GM18861 (cell line): ENCODE data around the gene P3H4.

Experiments
- ATAC-seq: cut with Tn5 transposase; IDR thresholded peaks from one replicate; pipeline ENCODE4 v1.9.1; 2021; ENCODE audit not compliant: unreplicated experiment

The P3H4 gene

DNA sequence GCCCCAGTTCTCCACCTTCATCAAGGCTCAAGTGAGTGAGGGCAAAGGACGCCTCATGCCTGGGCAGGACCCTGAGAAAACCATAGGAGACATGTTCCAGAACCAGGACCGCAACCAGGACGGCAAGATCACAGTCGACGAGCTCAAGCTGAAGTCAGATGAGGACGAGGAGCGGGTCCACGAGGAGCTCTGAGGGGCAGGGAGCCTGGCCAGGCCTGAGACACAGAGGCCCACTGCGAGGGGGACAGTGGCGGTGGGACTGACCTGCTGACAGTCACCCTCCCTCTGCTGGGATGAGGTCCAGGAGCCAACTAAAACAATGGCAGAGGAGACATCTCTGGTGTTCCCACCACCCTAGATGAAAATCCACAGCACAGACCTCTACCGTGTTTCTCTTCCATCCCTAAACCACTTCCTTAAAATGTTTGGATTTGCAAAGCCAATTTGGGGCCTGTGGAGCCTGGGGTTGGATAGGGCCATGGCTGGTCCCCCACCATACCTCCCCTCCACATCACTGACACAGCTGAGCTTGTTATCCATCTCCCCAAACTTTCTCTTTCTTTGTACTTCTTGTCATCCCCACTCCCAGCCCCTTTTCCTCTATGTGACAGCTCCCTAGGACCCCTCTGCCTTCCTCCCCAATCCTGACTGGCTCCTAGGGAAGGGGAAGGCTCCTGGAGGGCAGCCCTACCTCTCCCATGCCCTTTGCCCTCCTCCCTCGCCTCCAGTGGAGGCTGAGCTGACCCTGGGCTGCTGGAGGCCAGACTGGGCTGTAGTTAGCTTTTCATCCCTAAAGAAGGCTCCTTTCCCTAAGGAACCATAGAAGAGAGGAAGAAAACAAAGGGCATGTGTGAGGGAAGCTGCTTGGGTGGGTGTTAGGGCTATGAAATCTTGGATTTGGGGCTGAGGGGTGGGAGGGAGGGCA lies 10.7 kb upstream of the P3H4 start:
- no peak for ATAC-seq

DNA sequence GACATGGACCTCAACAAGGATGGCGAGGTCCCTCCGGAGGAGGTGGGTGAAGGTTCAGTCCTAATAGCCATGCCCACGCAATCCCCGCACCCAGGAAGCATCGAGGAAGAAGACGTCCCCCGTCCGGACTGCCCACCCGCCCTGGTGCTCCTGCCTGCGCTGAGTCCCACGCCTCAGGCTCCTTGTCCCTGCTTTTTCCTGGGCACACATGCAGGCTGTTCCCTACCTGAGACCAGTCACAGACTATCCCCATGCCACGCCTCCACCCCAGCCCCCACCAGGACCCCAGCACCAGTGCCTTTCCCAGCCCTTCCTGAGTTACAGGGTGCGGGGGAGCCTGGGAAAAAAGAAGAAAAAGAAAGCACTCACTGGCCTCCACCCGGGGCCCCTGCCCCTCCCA lies 10.0 kb upstream of the P3H4 start:
- ATAC-seq: no peak

DNA sequence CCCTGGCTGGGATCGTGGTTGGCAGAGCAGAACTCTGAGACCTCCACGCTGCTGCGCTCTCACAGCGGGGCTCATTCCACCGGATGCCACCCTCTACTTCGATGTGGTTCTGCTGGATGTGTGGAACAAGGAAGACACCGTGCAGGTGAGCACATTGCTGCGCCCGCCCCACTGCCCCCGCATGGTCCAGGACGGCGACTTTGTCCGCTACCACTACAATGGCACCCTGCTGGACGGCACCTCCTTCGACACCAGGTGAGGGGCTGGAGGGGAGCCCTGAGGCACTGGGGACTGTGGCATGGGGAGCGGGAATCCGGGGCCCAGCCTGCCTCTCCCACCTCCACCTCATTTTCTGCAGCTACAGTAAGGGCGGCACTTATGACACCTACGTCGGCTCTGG lies 6.3 kb upstream of the P3H4 start:
- ATAC-seq: no peak

DNA sequence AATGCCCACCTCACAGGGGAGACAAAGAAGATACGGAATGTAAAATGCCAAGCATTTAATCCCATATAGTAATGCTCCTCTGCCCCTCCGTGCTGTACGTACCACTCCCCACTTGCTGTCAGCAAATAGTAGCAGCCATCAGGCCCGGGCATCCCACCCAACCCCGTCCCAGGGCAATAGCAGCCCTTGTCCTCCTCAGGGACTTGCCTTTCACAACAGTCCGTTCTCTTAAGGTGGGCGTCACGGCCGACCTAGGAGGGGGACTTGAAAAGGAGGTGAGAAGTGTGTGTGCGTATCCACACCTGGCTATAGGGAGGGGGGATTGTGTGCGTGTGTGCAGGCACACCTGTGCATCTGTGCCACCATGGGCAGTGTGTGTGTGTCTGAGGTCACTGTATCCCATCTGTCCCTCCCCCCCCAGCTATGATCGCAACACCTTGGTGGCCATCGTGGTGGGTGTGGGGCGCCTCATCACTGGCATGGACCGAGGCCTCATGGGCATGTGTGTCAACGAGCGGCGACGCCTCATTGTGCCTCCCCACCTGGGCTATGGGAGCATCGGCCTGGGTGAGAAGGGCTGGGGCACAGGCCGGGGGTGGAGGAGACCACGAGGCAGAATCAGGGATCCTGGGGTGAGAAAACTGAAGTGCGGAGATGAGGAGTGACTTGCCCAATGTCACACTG lies 5.0 kb upstream of the P3H4 start:
- ATAC-seq: no peak

DNA sequence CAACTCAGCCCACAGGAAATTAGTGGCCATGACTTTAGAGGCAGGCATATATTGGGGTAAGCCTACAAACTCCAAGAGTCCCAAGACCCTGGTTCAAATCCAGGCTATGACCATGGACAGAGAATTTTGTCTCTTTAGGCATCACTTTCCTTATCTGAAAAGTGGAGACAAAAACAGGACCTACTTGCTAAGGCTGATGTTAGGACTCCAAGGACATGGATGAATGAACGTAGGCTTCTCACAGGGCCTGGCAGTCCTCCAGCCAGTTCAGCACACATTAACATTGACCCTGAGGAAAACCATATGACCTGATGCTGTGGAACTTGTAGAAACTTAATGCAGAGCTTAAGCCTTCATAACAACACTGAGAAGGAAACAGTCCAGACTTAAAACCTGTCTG lies 2.4 kb upstream of the P3H4 start:
- ATAC-seq: no peak

DNA sequence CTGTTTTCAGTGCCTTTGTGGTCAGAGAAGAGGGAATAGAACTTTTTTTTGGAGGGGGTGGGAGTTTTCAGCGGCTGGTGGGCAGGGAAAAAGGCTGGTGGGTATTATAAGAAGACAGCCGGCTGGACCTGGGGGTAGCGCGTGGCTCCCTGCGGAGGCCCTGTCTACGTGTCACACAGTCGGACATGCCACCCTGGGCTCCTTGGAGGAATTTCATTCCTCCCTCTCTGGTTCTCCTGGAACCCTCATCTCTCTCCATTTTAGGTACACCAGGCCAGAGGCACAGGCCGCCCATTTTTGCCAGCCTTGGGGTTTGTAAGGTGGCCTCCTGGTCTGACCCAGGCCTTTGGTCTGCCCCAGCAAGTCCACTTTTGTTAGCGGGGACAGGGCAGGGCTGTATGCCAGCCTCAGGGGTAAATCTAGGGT lies 2.0 kb upstream of the P3H4 start:
- ATAC-seq: no peak

DNA sequence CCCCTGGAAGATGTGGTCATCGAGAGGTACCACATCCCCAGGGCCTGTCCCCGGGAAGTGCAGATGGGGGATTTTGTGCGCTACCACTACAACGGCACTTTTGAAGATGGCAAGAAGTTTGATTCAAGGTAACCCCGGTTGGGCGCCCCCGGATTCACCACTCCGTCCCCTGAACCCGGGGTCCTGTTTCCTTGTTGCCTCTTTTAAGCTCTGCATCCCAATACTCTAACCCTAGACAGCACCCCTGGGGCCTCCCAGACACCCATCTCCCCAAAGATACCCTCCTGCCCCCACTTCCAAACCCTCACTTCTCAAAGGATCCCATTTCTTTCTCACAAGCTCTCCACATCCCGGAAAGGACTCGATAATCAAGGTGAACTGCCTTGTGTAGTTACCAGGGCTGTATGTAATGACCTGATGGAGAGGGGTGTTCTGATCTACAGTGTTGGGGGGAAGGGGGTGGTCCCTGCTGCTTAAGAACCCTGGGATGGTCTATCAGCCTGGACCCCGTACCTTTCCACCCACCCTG lies 1.5 kb upstream of the P3H4 start:
- ATAC-seq: no peak

DNA sequence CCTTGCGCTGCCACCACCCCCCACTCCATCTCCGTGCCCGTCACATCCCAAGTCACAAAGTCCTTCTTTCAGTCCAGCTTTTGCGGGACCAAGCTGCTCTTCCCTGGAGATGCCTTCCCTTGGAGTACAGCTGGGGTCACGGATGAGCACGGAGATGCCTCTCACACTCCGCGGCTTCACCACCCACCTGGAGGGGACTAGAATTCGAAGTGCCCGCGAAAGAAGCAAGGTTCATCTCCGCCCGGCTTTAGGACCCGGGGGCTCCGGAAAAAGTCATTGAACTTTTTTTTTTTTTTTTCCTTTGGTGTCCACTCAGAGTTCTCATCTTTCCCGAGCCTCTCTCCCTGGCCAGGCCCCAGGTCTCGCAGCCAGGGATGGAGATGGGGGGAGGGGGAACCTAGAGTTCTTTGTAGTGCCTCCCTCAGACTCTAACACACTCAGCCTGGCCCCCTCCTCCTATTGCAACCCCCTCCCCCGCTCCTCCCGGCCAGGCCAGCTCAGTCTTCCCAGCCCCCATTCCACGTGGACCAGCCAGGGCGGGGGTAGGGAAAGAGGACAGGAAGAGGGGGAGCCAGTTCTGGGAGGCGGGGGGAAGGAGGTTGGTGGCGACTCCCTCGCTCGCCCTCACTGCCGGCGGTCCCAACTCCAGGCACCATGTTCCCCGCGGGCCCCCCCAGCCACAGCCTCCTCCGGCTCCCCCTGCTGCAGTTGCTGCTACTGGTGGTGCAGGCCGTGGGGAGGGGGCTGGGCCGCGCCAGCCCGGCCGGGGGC lies 817 bp upstream of the P3H4 start, which contains the start of gene FKBP10:
Gene FKBP10 (plus strand): TSS at position 624 of the 771 bp plus-strand sequence. CDS start 31 bp downstream, at position 655.
- no peak for ATAC-seq

DNA sequence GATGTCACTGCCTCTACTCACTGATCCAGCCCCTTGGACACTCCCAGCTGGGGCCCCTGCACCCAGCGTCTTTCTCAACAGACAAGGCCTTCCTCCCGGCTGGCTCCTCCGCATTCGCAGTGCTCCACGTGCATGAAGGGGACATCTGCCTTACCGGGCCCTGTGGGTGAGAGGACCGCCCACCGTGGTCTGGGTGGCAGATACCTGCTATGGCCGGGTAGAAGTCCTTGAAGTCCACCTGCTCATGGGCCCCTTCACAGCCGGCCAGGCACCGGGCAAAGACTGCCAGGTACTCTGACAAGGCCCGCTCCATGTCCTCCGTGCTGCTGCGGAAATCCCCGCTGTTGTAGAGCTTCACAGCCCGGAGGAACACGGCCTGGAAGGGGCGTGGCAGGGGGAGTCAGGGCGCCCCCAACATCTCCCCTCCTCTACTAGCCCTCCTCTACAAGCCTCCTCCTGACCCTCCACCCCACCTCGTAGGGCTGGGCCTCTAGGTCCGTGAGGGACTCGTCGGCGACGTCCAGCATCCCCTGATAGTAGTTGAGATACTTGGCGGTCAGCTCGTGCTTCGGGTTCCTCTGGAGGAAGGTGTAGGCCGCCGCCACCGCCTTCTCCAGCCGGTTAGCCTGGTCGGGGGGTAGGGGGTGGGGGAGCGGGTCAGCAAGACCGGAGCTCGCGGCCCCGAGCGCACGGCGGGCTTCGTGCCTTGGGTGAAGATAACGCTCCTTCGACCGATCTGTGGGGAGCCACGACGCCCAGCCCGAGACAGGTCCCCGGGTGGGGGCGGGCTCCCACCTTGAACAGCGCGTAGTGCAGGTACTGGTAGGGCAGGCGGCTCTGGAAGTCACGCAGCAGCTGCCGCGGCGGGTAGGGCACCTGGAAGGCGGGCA lies 845 bp downstream of the P3H4 start:
- no peak for ATAC-seq

DNA sequence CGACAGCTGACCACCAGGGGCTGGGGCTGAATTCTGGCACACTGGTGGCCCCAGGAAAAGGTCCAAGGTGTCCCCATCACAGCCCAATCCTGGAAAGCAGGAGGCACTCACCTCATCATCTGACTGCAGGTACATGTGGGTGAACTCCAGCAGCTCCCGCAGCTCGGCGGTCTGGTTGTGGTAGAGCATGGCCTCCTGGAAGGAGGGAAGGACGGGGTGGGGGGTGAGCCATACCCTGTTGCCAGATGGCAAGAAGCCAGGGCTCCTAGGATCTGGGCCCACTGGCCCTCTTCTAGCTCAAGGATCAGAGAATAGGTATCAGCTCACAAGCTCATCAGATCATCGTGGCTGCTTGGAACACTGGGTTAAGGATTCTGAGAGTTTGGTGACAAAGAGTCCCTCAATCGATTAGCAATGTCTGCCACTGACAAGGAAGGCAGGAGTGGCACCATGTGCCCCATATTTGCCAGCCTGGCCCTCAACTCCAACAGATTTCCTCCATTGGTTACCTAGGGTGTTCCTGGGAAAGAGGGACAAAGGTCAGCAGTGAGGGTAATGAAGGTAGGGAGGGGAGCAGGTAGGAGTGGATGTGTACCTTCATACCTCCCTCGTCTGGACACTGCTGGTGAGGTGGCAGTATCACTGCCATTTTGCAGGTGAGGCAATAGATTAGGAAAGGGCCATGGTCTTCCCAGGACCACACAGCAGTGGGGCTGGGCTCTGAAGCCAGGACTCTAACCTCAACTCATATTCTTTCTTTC lies 4.9 kb downstream of the P3H4 start:
- no peak for ATAC-seq

DNA sequence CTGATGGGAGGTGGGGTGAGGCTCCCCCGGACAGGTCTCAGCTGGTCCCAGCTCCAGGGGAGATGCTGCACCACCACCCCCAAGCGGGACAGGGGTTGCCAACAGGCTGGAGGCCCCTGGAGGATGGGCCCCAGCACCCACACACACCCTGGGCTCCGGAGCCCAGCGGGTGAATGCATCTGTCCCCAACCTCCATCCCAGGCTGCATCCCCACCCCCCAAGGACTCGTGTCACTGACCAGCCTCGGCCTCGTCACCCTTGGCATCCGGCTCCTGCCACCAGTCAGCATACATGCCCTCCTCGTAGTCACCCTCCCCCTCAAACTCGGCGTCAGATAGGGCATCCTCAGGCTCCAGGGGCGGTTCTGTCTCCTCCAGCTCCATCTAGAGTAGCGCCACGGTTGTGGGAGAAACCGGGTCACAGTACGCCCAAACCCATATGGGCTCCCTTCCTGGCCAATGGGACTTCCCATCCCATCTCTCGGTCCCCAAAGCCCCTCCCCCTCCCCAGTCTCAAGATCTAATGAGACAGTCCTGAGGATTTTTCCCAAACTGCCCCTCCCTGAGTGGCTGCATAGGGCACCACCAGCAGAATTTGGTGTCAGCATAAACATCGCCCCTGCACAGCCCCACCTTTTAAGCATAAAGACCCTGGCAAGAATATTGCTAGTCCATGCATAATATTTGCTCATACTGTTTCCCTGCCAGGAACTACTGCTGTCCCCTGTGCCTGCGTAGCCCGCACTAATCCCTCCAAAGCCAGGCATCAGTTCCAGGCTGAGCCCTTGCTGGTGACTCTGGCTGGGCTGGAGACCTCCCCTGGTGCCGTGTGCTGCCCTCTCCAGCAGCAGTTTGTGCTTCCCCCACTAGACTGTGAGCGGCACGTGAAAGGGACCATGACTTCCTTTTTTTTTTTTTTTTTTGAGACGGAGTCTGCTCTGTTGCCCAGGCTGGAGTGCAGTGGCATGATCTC lies 8.4 kb downstream of the P3H4 start:
- ATAC-seq: no peak

DNA sequence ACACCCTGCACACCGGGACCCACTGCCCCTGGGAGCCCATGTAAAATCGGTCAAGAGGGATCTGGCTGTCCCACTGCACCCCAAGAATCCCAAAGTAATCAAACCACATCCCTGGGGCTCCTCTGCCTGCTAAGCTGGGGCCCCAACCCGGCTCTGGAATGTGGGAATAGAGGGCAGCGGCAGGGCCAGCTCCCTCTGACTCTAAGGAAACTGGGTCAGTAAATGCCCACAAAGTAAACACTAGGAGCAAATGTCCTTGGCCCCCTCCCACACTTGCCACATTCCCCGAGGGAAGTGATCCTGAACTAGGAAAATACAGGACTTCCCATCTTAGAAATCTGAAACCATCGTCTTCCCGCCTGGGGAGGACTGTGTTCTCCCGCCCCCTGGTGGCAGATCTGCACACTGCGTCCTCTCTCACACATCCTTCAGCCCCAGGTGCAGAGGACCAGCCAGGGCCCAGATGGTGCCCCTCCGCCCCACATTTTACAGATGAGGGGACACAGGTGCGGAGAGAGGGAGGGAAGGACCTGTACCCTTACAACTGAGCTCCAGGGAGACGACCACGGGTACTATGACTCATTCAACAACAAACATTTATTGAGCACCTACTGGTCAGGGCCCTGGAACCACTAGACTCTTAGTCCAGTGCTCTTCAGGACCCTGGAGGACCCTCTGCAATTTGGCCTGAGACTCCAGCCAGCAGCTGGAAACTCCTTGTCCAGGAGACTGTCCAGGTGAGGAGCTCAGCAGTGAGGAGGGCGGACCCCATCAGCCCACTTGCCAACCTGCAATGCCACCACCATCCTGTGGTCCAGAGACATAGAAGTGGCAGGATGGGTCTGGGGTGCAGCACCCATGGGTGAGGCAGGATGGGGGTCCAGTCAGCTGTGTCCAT lies 10.1 kb downstream of the P3H4 start:
- ATAC-seq: no peak

DNA sequence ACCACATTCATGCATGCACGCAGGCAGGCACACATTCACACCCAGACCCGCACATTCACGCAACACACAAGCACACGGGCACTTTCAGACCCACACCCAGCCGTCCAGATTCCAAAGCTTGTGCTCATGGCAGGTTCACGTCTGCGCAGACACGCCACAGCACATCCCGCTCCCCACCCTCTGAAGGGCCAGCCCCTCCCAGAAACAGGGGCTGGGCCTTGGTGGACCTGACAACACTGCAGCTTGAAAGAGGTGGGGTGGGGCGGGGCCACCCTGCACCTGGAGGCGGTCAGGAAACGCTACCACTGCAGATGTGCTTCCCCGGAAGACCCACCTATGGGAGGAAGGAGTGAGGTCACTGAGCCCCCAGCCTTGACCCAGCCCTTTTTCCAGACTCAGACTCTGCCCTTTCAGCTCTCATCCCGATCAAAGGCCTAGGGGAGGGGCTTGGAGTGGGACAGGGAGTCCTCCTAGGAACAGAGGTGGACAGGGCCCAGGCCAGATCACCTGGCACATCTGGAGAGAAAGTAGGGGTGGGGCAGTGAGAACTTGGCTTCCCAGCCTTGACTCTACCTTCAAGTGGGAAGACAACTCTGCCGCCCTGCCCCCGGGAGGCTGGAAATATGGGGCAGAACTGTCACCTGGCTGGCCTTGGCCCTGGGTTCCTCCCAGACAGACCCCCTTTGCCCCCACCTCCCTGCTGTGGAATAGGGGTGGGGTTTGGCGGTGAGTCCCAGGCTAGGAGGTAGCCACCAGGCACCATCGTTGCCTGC lies 11.0 kb downstream of the P3H4 start:
- ATAC-seq: no peak

DNA sequence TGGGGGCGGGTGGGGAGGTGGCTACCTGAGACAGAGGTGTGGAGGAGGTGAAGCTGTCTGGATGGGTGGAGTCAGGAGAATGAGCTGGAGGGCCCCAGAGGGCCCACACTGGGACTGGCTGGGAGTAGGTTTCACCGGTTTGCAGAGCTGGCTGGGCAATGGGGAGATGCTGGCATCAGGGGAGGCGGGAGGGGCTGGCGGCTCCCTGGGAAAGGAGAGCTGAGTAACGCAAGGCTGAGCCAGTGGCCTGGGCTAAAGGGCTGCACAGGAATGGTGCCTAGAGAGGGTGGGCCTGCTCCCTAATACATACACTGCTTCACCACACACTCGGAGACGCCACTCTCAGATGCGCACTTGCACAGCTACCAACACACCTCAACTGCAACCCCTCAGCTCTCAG lies 12.4 kb downstream of the P3H4 start:
- ATAC-seq: no peak

DNA sequence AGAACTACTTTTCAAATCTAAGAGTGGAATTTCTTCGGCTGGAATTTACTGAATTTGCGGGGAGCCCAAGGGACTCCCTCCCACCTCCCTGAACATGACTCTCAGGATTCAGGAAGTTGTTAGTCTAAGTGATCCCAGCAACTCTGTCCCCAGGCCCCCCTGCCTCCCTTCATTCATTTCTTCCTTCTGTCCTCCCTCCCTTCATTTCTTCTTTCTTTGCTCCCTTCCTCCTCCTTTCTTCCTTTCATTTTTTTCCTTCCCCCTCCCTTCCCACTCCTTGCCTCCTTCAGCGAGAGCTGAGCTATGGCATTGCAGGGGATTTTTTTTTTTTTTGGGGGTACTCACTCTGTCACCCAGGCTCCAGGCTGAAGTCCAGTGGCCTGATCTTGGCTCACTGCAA lies 14.4 kb downstream of the P3H4 start:
- ATAC-seq: no peak

DNA sequence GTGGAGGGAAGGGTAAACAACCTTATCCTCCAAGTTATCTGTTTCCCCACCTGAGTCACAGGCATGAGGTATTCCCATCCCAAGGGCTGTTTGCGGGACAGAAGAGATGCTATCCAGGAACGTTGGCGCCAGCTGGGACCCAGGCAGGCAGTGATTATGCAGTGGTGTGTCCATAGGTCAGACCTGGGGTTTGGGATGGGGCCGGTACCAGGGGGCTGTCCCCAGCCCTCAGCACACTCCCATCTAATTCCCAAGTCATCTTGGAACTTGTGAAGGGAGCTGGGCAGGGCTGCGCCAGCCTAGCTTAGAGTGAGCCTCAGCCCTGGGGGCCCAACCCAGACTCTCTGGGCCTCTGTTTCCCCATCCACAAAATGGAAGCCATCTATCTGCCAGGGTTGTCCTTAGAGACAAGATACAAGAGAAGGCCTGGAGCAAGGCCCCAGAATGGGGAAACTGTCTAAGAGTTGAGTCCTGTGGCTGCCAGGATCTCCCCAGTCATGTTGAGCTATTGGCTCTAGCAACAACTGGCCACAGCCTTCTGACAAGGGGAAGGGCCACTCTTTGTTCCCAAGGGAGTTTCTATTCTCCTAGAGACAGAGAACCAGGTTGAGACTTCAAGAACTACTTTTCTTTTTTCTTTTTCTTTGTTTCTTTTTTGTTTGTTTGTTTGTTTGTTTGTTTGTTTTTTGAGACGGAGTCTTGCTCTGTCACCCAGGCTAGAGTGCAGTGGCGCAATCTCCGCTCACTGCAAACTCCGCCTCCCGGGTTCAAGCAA lies 15.4 kb downstream of the P3H4 start:
- ATAC-seq: no peak
